ENCODE data around the gene REPIN1. TPM values are rescaled to one million over a fixed set of nuclear protein-coding genes. Genes with fewer than 3 reads are reported as not detected.

REPIN1 gene
- total and polyA plus RNA-seq, 9 of the 15 experiments (the other 6 are each of a cell fraction or from before 2014, with no cell fraction given), result 8.1 to 283 (median 94.3) TPM

DNA sequence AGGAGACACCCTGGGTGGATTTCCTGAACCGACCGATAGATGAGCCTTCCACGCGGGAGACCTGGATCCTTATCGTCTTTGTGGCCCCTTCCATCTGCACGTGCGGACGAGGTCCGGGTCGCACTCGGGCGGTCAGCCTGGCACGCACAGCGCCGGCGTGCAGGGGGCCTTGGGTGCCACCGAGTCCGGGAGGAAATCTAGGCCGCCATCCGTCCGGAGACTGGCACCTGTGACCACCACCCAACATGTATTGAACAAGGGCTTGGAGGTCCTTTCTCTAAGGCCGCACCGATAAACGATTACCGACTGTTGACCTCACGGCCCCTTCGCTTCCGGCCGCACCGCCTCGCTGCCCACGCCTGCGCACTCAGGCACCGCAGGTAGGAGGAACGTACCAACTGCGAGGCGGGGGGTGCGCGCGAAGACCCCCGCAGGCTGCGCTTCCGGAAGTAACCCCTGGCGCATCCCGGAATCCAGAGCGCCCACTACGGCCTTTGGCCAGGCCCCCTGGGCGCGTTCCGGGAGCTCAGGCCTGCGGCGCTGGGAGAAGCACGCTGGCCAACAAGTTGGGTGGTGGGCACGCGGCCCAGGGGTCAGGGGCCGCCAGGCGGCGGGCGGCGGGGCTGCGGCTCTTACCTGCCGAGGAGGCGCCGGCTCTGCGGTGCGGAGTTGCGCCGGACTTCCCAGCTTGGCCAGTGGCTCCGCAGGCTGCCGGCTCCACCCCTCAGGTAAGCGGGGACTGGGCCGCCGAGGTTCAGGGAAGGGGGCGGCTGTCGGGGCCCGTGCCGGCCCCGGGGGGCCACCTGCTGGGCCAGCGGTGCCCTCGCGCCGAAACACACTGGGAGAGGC, 45.6 kb upstream of the REPIN1 start, which contains the start of the genes ACTR3C and LRRC61 (continued):
- TF ChIP-seq CHD4 (IDR thresholded peaks at IDR 0.05; ENCODE audit: insufficient read depth, insufficient replicate concordance, low read depth, low read length, poor library complexity, severe bottlenecking) (no peak), ESRRA (IDR thresholded peaks at IDR 0.05; ENCODE audit: borderline replicate concordance, low read depth) (no peak; the same call in none of the 2 replicates), MEF2A (IDR thresholded peaks at IDR 0.05; ENCODE audit: control insufficient read depth, low read depth, low read length) (no peak), FOXA3 (CRISPR knock-in tag; conservative IDR thresholded peaks at IDR 0.05 in 1 of 2, IDR thresholded peaks at IDR 0.05 in 1 of 2) (peak in 1 of 2 experiments; percentile 89; a peak in 2 of 4 replicates), TBL1XR1 (IDR thresholded peaks at IDR 0.05; ENCODE audit: low read length in 2 of 2) (0 out of 4 replicates have a peak, but pooled peaks of 1 of the 2 experiments have one; percentile 15), BCOR (IDR thresholded peaks at IDR 0.05) (peak; percentile 87), TGIF2 (CRISPR knock-in tag; IDR thresholded peaks at IDR 0.05) (0 out of 2 replicates have a peak, but pooled peaks have one; percentile 75), ZNF766 (CRISPR knock-in tag; conservative IDR thresholded peaks at IDR 0.05) (peak; percentile 93), ZNF699 (CRISPR knock-in tag; IDR thresholded peaks at IDR 0.05; ENCODE audit: insufficient replicate concordance) (no peak), SRSF7 (optimal IDR thresholded peaks at IDR 0.05; ENCODE audit: low read depth, low read length) (no peak), RBM14 (IDR thresholded peaks at IDR 0.05; ENCODE audit: borderline replicate concordance, insufficient read depth, low read depth, low read length) (peak; percentile 97; the same call in 1 of the 2 replicates), ETV5 (CRISPR knock-in tag; IDR thresholded peaks at IDR 0.05; ENCODE audit: low read depth) (peak; percentile 99), ZNF263 (CRISPR knock-in tag; IDR thresholded peaks at IDR 0.05; ENCODE audit: borderline replicate concordance) (peak; percentile 80), ZNF445 (CRISPR knock-in tag; IDR thresholded peaks at IDR 0.05; ENCODE audit: low read depth) (0 out of 2 replicates have a peak, but pooled peaks have one; percentile 46), FOXJ2 (tag; IDR thresholded peaks at IDR 0.05) (peak; percentile 62; the same call in 1 of the 2 replicates), TCF7L2 (IDR thresholded peaks at IDR 0.05; ENCODE audit: low read depth, low read length) (peak; percentile 86)
- TF ChIP-seq, protein P1, sequence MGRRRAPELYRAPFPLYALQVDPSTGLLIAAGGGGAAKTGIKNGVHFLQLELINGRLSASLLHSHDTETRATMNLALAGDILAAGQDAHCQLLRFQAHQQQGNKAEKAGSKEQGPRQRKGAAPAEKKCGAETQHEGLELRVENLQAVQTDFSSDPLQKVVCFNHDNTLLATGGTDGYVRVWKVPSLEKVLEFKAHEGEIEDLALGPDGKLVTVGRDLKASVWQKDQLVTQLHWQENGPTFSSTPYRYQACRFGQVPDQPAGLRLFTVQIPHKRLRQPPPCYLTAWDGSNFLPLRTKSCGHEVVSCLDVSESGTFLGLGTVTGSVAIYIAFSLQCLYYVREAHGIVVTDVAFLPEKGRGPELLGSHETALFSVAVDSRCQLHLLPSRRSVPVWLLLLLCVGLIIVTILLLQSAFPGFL (CRISPR knock-in tag; IDR thresholded peaks at IDR 0.05), result no peak; the same call in 1 of the 2 replicates
- TF ChIP-seq, protein P2, sequence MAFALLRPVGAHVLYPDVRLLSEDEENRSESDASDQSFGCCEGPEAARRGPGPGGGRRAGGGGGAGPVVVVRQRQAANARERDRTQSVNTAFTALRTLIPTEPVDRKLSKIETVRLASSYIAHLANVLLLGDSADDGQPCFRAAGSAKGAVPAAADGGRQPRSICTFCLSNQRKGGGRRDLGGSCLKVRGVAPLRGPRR (CRISPR knock-in tag; IDR thresholded peaks at IDR 0.05), result peak; percentile 88; the same call in 1 of the 2 replicates
- TF ChIP-seq, protein P3, sequence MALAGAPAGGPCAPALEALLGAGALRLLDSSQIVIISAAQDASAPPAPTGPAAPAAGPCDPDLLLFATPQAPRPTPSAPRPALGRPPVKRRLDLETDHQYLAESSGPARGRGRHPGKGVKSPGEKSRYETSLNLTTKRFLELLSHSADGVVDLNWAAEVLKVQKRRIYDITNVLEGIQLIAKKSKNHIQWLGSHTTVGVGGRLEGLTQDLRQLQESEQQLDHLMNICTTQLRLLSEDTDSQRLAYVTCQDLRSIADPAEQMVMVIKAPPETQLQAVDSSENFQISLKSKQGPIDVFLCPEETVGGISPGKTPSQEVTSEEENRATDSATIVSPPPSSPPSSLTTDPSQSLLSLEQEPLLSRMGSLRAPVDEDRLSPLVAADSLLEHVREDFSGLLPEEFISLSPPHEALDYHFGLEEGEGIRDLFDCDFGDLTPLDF (CRISPR knock-in tag; IDR thresholded peaks at IDR 0.05), result peak; percentile 89; the same call in 1 of the 2 replicates
- TF ChIP-seq, protein P4, sequence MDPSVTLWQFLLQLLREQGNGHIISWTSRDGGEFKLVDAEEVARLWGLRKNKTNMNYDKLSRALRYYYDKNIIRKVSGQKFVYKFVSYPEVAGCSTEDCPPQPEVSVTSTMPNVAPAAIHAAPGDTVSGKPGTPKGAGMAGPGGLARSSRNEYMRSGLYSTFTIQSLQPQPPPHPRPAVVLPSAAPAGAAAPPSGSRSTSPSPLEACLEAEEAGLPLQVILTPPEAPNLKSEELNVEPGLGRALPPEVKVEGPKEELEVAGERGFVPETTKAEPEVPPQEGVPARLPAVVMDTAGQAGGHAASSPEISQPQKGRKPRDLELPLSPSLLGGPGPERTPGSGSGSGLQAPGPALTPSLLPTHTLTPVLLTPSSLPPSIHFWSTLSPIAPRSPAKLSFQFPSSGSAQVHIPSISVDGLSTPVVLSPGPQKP (CRISPR knock-in tag; IDR thresholded peaks at IDR 0.05), result no peak
- TF ChIP-seq, protein P5, sequence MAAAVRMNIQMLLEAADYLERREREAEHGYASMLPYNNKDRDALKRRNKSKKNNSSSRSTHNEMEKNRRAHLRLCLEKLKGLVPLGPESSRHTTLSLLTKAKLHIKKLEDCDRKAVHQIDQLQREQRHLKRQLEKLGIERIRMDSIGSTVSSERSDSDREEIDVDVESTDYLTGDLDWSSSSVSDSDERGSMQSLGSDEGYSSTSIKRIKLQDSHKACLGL (CRISPR knock-in tag; IDR thresholded peaks at IDR 0.05; ENCODE audit: borderline replicate concordance, poor library complexity, severe bottlenecking), result peak; percentile 72

Measured in K562 (cell line).